ENCODE results near the gene L3MBTL1. TPM values are rescaled to one million over a fixed set of nuclear protein-coding genes. Genes with fewer than 3 reads are reported as not detected.

The L3MBTL1 gene
- polyA plus RNA-seq, 3 donors = 0.31 to 9.0 (median 0.36) TPM

GRCh38 chr20:43540673-43541060, 33.2 kb downstream of the L3MBTL1 start:
- Histone ChIP-seq H3K9ac (ENCODE audit: insufficient read depth, low read length, poor library complexity, severe bottlenecking) (no peak overlapping the region), H3K4me1 (ENCODE audit: control insufficient read depth in 1 of 2, insufficient read depth in 2 of 2, low read length in 2 of 2) (peaks cover 10% of the 10 kb centered on the region in 2 donors), H3K9me3 (replicated peaks in 1 of 2; ENCODE audit: control insufficient read depth in 1 of 2, insufficient read depth in 1 of 2, low read length in 2 of 2) (no peaks in the 10 kb centered on the region), H3K27ac (ENCODE audit: low read depth in 1 of 2, low read length in 2 of 2) (no peak overlapping the region), H3K27me3 (ENCODE audit: control insufficient read depth in 2 of 2, insufficient read depth in 2 of 2, low read length in 2 of 2) (no peaks in the 10 kb centered on the region), H2AFZ (ENCODE audit: insufficient read depth, low read depth, low read length, poor library complexity, severe bottlenecking) (no peak overlapping the region), H3K79me2 (ENCODE audit: insufficient read depth, low read length) (no peaks in the 10 kb centered on the region), H3K36me3 (replicated peaks in 1 of 2; ENCODE audit: control insufficient read depth in 1 of 2, insufficient read depth in 2 of 2, low read length in 2 of 2) (peaks cover 0 to 17% of the 10 kb centered on the region in 2 donors), H3K4me3 (replicated peaks in 1 of 3; ENCODE audit: low read depth in 2 of 3, low read length in 3 of 3) (no peak overlapping the region), H4K20me1 (ENCODE audit: insufficient read depth, low read length) (no peaks in the 10 kb centered on the region), H3K4me2 (replicated peaks; ENCODE audit: extremely low read depth, low read length, poor library complexity, severe bottlenecking) (no peak overlapping the region)
- H3K4me1 Mint-ChIP-seq = peaks cover 14% of the 10 kb centered on the region
- H3K36me3 Mint-ChIP-seq = peaks cover 6 to 8% of the 10 kb centered on the region in 2 donors
- intact Hi-C loops (cut with micrococcal nuclease) = no loop called here
- peaks cover 0 to 3% (median 0%) of the 10 kb centered on the region in 7 donors for H3K9me3 Mint-ChIP-seq
- TF ChIP-seq CTCF (IDR thresholded peaks at IDR 0.05) = no peak
- DNase-seq = no peak
- 80% methylated on average over 5 of the region's 7 CpGs for WGBS (ENCODE audit: insufficient coverage)
- no peak overlapping the region for H3K4me3 Mint-ChIP-seq
- H3K27ac Mint-ChIP-seq = no peak overlapping the region
- peaks cover 0 to 1% (median 0%) of the 10 kb centered on the region in 3 donors for H3K27me3 Mint-ChIP-seq (ENCODE audit: low read depth in 3 of 3)

GRCh38 chr20:43541214-43541613, 33.7 kb downstream of the L3MBTL1 start:
- TF ChIP-seq CTCF (IDR thresholded peaks at IDR 0.05) = no peak
- intact Hi-C loops (cut with micrococcal nuclease) = no loop called here
- no peak overlapping the region for H3K9ac ChIP-seq (ENCODE audit: insufficient read depth, low read length, poor library complexity, severe bottlenecking)
- peaks cover 0 to 2% (median 0%) of the 10 kb centered on the region in 3 donors for H3K27me3 Mint-ChIP-seq (ENCODE audit: low read depth in 3 of 3)
- no peak for DNase-seq
- peaks cover 0 to 3% (median 0%) of the 10 kb centered on the region in 7 donors for H3K9me3 Mint-ChIP-seq
- no peak overlapping the region for H3K4me2 ChIP-seq (replicated peaks; ENCODE audit: extremely low read depth, low read length, poor library complexity, severe bottlenecking)
- H3K9me3 ChIP-seq (replicated peaks in 1 of 2; ENCODE audit: control insufficient read depth in 1 of 2, insufficient read depth in 1 of 2, low read length in 2 of 2) = no peaks in the 10 kb centered on the region
- no peaks in the 10 kb centered on the region for H4K20me1 ChIP-seq (ENCODE audit: insufficient read depth, low read length)
- peaks cover 14% of the 10 kb centered on the region for H3K4me1 Mint-ChIP-seq
- H3K27ac Mint-ChIP-seq = no peak overlapping the region
- no peak overlapping the region for H3K27ac ChIP-seq (ENCODE audit: low read depth in 1 of 2, low read length in 2 of 2)
- WGBS (ENCODE audit: insufficient coverage) = no CpG with 5 or more reads among the region's 2 CpGs
- no peak overlapping the region for H3K4me3 Mint-ChIP-seq
- no peak overlapping the region for H2AFZ ChIP-seq (ENCODE audit: insufficient read depth, low read depth, low read length, poor library complexity, severe bottlenecking)
- peaks cover 10% of the 10 kb centered on the region in 2 donors for H3K4me1 ChIP-seq (ENCODE audit: control insufficient read depth in 1 of 2, insufficient read depth in 2 of 2, low read length in 2 of 2)
- H3K27me3 ChIP-seq (ENCODE audit: control insufficient read depth in 2 of 2, insufficient read depth in 2 of 2, low read length in 2 of 2) = no peaks in the 10 kb centered on the region
- H3K4me3 ChIP-seq (replicated peaks in 1 of 3; ENCODE audit: low read depth in 2 of 3, low read length in 3 of 3) = no peak overlapping the region
- peaks cover 5 to 6% of the 10 kb centered on the region in 2 donors for H3K36me3 Mint-ChIP-seq
- H3K36me3 ChIP-seq (replicated peaks in 1 of 2; ENCODE audit: control insufficient read depth in 1 of 2, insufficient read depth in 2 of 2, low read length in 2 of 2) = peaks cover 0 to 14% of the 10 kb centered on the region in 2 donors
- H3K79me2 ChIP-seq (ENCODE audit: insufficient read depth, low read length) = no peaks in the 10 kb centered on the region
